ENCODE results near the gene KLHDC3. TPM values are rescaled to one million over a fixed set of nuclear protein-coding genes. Genes with fewer than 3 reads are reported as not detected.
A peak's percentile ranks its signal among the peaks of the same experiment; 100 is the strongest.

Gene KLHDC3
- total RNA-seq, 1 experiment from 2014 or later, result 122 TPM

- Histone ChIP-seq H3K27ac (peak overlapping the region; percentile 18; the same call in 1 of the 2 replicates), H4K20me1 (ENCODE audit: insufficient read depth) (peaks cover 3% of the 10 kb centered on the region), H2AFZ (peak overlapping the region; percentile 94), H3K4me2 (peak overlapping the region; percentile 97), H3F3A (ENCODE audit: insufficient read depth, low read depth) (no peaks in the 10 kb centered on the region; the same call in 1 of the 2 replicates), H3K4me1 (replicated peaks; ENCODE audit: insufficient read depth) (peaks cover 18% of the 10 kb centered on the region), H3K79me2 (ENCODE audit: low read depth) (peaks cover 42% of the 10 kb centered on the region), H3K9me2 (ENCODE audit: insufficient read depth) (no peaks in the 10 kb centered on the region), H3K9me3 (ENCODE audit: insufficient read depth, low read depth) (no peaks in the 10 kb centered on the region), H3K4me3 (peak overlapping the region; percentile 67), H3K36me3 (ENCODE audit: low read depth) (no peaks in the 10 kb centered on the region), H3K27me3 (ENCODE audit: insufficient read depth, low read depth) (no peaks in the 10 kb centered on the region)
- no peak for TF ChIP-seq EZH2 (IDR thresholded peaks at IDR 0.05; ENCODE audit: low read depth)
- POLR2A ChIA-PET (ENCODE audit: unreplicated experiment), result interaction anchor here (0.6 to 1.0 kb wide), 7 partner anchors 29 to 1229 kb away, joined by 3 to 16 read pairs (median 4); partner anchors contain the start of genes CNPY3, MRPL2 and PPP2R5D
- intact Hi-C loops (cut with micrococcal nuclease; ENCODE audit: unreplicated experiment), result loop anchor here (5.0 to 10.0 kb wide), 4 partner anchors 44 to 129 kb away; partner anchors contain the start of genes CNPY3, KLC4 and MRPL2
- DNase-seq, result peak in 1 of 2 experiments; percentile 55
- CTCF ChIA-PET, result interaction anchor here (0.6 to 0.9 kb wide), 2 partner anchors 62 to 447 kb away, joined by 3 to 4 read pairs; no protein-coding TSS in a partner anchor
- BruUV-seq (replicated peaks), result TSS peak; percentile 61
Measured at GRCh38 chr6:43013097-43013842, 779 bp upstream of the KLHDC3 start.

DNA sequence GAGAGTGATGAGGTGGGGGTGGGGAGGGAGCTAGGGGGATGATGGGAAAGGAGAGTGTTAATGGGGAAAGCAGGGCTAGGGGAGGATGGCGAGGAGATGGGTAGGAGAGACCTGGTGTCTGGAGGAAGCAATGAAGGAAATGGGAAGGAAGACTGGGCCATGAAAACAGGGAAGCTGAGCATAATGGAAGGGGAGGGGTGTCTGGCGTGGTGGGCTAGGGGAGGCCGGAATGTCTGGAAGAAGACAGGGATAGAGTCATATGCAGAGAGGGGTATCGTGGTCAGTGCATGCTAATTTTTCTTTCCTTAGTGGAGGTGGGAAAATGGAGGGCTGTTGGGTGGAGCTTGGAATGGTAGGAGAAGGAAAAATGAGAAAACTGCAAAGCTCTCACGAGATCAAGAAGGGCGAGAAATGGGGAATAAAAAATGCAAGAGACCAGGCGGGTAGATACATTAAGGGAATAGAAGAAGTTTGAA lies 423 bp downstream of the KLHDC3 start:
- Histone ChIP-seq H3K79me2 (ENCODE audit: low read depth) (peaks cover 42% of the 10 kb centered on the region), H2AFZ (peak overlapping the region; percentile 71), H3K36me3 (ENCODE audit: low read depth) (peaks cover 6% of the 10 kb centered on the region), H3K4me1 (replicated peaks; ENCODE audit: insufficient read depth) (peaks cover 18% of the 10 kb centered on the region), H4K20me1 (ENCODE audit: insufficient read depth) (peaks cover 3% of the 10 kb centered on the region), H3K27ac (no peak overlapping the region), H3K9me3 (ENCODE audit: insufficient read depth, low read depth) (no peaks in the 10 kb centered on the region), H3K4me3 (peak overlapping the region; percentile 67), H3K27me3 (ENCODE audit: insufficient read depth, low read depth) (no peaks in the 10 kb centered on the region), H3F3A (ENCODE audit: insufficient read depth, low read depth) (peaks cover 10% of the 10 kb centered on the region; the same call in 1 of the 2 replicates), H3K9me2 (ENCODE audit: insufficient read depth) (no peaks in the 10 kb centered on the region), H3K4me2 (peak overlapping the region; percentile 89)
- BruUV-seq (replicated peaks), result no TSS peak
- intact Hi-C loops (cut with micrococcal nuclease; ENCODE audit: unreplicated experiment), result loop anchor here (5.0 to 10.0 kb wide), 4 partner anchors 43 to 128 kb away; partner anchors contain the start of genes CNPY3, KLC4 and MRPL2
- ChIA-PET CTCF (interaction anchor here (0.9 kb wide), 1 partner anchor 61 kb away, joined by 4 read pairs; no protein-coding TSS in a partner anchor), POLR2A (ENCODE audit: unreplicated experiment) (interaction anchor here (0.5 to 1.3 kb wide), 7 partner anchors 9 to 1230 kb away, joined by 3 to 16 read pairs (median 4); partner anchors contain the start of genes CNPY3, KLC4, MRPL2 and PPP2R5D)
- TF ChIP-seq, protein P1, sequence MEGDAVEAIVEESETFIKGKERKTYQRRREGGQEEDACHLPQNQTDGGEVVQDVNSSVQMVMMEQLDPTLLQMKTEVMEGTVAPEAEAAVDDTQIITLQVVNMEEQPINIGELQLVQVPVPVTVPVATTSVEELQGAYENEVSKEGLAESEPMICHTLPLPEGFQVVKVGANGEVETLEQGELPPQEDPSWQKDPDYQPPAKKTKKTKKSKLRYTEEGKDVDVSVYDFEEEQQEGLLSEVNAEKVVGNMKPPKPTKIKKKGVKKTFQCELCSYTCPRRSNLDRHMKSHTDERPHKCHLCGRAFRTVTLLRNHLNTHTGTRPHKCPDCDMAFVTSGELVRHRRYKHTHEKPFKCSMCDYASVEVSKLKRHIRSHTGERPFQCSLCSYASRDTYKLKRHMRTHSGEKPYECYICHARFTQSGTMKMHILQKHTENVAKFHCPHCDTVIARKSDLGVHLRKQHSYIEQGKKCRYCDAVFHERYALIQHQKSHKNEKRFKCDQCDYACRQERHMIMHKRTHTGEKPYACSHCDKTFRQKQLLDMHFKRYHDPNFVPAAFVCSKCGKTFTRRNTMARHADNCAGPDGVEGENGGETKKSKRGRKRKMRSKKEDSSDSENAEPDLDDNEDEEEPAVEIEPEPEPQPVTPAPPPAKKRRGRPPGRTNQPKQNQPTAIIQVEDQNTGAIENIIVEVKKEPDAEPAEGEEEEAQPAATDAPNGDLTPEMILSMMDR (conservative IDR thresholded peaks at IDR 0.05), result no peak
- no peak for TF ChIP-seq EZH2 (IDR thresholded peaks at IDR 0.05; ENCODE audit: low read depth)
- DNase-seq, result no peak

- POLR2A ChIA-PET (ENCODE audit: unreplicated experiment), result interaction anchor here (0.6 kb wide), 1 partner anchor 43 kb away, joined by 7 read pairs; the partner anchor contains the start of genes KLC4 and MRPL2
- Histone ChIP-seq H3K27me3 (ENCODE audit: insufficient read depth, low read depth) (no peaks in the 10 kb centered on the region), H3K4me2 (no peak overlapping the region), H3K36me3 (ENCODE audit: low read depth) (peaks cover 11% of the 10 kb centered on the region), H3K9me2 (ENCODE audit: insufficient read depth) (no peaks in the 10 kb centered on the region), H3K79me2 (ENCODE audit: low read depth) (peaks cover 42% of the 10 kb centered on the region), H2AFZ (no peak overlapping the region), H3K9me3 (ENCODE audit: insufficient read depth, low read depth) (no peaks in the 10 kb centered on the region), H3F3A (ENCODE audit: insufficient read depth, low read depth) (peaks cover 27% of the 10 kb centered on the region; the same call in 1 of the 2 replicates), H3K4me3 (no peak overlapping the region), H3K4me1 (replicated peaks; ENCODE audit: insufficient read depth) (peaks cover 23% of the 10 kb centered on the region), H4K20me1 (ENCODE audit: insufficient read depth) (peaks cover 3% of the 10 kb centered on the region; the same call in 1 of the 2 replicates), H3K27ac (no peak overlapping the region)
- CTCF ChIA-PET, result no interaction called here
- DNase-seq, result no peak
- TF ChIP-seq EZH2 (IDR thresholded peaks at IDR 0.05; ENCODE audit: low read depth), result no peak
- TF ChIP-seq, protein P1 (conservative IDR thresholded peaks at IDR 0.05), result no peak
- intact Hi-C loops (cut with micrococcal nuclease; ENCODE audit: unreplicated experiment), result loop anchor here (10.0 kb wide), 1 partner anchor 112 kb away; no protein-coding TSS in a partner anchor
- BruUV-seq (replicated peaks), result no TSS peak
Measured at GRCh38 chr6:43016176-43016942, 2.3 kb downstream of the KLHDC3 start.

Measured in PC-9 (cell line).